Peyer's patch (tissue), 4 donors: ENCODE measurements around the gene CCT7.

ENCODE experiments used
- CTCF ChIP-seq, 6 experiments: fragments of 450-650 bp in 4 of 6; fragments of 200-600 bp in 2 of 6; sonication (generic) in 1 of 6; IDR thresholded peaks; one replicate each; pipeline ENCODE4 v1.5.1; 2017 to 2019; ENCODE audit warnings: antibody characterized with exemption in 6 of 6, mild to moderate bottlenecking in 3 of 6, moderate library complexity in 1 of 6
- POLR2A ChIP-seq, 2 donors: fragments of 450-650 bp; IDR thresholded peaks; one replicate each; pipeline ENCODE4 v1.5.1; 2017; ENCODE audit warnings: antibody characterized with exemption in 2 of 2, mild to moderate bottlenecking in 2 of 2, moderate library complexity in 2 of 2

- TF ChIP-seq CTCF (IDR thresholded peaks at IDR 0.05) (no peak), POLR2A (IDR thresholded peaks at IDR 0.05) (no peak)
Measured at GRCh38 chr2:73285159-73285739, 51.1 kb downstream of the CCT7 start.
